Activated CD4-positive, alpha-beta T cell treated with anti-CD3 and anti-CD28 coated beads for 24 hours (primary cell): ENCODE measurements around the gene DSCAM.
"Not testable (repeated sequence)": the region's sequence is repeated elsewhere in the genome, so short reads cannot be mapped to it uniquely, and the experiment has no call there.

Experiments used
- DNase-seq, 2 donors: peaks; one replicate each; pipeline ENCODE4 v3.0.0-alpha.2; 2020; ENCODE audit warnings: low read depth in 2 of 2

Gene DSCAM

DNA sequence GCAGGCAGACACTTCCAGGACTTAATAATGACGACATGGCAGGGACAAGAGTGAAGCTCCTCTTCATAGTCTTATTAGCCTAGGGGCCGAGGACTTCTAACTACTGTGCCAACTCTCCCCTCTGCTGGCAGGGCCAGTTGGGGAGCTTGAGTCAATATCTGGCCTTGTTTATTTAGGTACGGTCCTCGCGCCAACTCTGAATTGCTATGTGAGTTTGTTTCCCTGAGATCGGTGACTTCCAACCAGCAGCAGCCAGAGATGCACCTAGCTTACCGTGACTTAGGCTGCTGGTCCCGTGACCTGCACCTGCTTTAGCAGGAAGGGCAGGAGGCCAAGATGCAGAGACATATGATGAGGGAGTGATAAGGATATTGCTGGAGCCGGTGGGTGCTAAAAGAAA is 528.6 kb downstream of the DSCAM start:
- DNase-seq, result no peak

DNA sequence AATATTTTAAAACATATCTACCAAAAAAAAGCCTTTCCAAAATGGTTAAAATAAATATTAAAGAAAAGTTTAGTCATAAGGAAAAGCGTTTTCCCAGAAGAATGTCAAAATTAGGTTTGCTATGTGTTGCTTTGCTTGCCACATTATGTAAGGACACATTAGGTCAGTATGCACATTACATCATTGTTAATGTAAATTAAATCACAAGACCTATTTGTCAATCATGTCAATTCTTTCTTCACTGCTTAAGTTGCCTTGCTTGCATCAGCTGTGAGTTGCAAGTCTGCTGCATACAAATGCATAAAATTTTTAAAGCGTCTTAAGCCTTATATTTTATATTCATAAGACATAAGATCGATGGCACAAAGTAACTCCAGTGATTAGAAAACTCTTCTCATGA is 530.9 kb downstream of the DSCAM start:
- no peak for DNase-seq

DNA sequence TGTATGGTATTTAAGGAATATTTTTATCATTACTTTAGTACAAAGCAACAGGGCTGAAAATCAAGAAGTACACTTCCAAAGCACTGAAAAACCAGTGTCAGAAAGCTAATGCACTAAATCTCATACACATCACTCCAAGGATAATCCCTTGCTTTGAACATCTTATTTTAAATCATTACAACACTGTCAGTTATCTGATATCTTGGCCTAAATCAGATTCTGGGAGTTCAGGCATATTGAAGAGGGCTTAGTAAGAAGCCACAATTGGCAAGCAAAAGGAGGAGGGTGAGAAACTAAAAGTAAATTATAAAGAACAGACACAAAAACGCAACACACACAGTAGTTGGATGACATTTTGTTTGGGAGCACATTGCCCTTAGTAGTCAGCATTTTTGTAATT is 531.3 kb downstream of the DSCAM start:
- no peak for DNase-seq

DNA sequence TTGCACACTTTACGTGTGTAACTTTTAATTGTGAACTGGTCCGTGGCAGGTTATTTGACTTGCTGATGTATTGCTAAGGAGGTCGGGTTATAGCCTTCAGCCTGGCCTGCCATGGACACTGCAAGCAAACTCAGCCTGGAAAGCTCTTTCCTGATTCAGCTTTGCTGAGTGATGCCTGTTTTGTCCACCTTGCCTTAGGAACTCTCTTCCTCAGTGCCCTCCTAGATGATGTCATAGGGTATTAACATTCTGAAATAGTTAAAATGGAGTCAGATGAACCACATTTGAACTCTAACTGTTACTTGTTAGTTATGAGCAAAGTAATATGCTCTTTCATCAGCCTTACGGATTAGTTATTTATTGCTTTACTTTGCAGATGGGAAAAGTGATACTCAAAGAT is 533.7 kb downstream of the DSCAM start:
- DNase-seq, result no peak

DNA sequence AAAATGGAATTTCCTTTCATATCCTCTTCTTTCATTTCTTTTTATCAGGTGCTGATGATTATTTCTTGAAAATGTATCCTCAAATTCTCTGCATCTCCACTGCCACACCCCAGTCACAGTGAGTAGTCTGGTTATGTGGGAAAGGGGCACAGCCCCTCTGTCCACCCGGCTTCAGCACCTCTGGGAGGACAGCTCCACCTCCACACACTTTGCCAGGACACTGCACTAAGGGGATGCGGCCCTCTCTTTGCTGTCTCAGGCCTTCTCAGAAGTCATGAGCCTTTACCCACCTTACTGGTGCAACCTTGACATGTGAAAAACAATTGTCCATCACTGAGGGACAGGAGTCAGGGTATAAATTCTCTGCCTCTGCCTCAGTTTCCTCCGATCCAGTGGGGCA is 546.7 kb downstream of the DSCAM start:
- no peak for DNase-seq

DNA sequence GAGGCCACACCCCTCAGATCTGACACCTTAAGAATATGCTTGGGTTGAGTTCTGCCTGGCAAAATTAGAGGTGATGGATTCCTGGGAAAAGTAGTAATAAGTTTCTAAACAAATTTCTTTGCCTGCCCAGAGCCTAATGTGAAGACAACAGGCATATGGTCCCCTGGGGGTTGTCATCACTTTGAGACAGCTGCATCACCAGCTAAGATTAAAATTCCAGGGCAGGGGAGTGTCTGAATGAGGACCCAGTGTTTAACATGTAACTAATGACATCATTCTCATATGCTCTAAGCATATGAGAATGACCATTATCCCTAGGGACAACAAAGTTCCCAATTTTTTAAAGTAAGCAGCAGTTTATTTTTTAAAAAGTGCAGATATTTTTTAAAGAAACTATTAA is 547.5 kb downstream of the DSCAM start:
- DNase-seq, result no peak

DNA sequence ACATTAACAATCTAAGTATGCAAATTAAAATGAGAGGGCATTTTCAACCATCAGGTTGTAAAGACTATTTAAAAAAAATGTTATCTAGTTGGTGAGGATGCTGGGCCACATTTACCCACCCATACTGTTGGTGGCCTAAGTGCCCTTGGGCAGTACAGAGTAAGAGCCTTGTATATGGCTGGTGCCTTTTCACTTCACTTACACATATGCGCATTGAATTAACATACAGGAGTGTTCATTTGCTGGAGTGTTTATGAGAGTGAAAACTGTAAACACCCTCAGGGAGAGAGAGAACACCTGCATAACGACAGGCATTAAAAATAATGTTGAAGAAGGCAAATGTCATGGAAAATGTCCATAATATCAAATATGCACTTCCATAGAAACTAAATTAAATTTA is 552.6 kb downstream of the DSCAM start:
- no peak for DNase-seq

DNA sequence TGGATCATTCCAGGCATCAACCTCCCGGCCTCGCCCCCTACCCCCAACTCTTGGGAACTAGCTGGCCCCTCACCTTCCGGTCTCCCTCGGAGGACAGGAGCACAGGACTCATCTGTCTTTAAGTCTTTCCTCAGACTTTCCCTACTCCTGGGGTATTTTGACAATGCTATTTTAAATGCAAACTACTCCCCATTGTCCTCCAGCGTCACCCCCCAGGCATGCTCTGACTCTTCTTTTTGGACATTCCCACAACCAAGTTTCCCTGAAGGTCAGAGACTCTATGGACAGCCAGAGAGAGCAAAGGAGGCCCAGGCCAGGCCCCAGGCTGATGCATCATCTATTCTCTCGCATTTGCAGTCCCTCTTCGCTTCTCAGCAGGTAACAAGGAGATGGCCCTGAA is 555.4 kb downstream of the DSCAM start:
- no peak for DNase-seq

DNA sequence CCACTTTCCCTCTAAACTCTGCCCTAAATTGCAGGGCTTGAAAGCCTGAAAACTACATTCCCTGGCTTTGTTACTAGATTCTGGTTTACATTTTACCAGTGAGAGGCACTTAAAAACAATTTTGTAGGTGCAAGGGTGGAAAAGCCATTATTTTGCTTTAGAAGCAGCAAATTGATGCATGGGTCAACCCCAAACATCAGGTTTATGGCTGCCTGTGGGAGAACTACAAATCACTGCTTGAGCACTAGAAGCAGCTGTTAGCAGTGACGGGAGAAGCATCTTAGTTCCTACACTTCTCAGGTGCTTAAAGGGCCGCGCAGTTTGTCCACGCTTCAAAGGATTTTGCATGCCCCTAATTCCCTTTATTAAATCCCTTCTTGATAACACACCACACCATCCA is 562.5 kb downstream of the DSCAM start:
- DNase-seq, result no peak

DNA sequence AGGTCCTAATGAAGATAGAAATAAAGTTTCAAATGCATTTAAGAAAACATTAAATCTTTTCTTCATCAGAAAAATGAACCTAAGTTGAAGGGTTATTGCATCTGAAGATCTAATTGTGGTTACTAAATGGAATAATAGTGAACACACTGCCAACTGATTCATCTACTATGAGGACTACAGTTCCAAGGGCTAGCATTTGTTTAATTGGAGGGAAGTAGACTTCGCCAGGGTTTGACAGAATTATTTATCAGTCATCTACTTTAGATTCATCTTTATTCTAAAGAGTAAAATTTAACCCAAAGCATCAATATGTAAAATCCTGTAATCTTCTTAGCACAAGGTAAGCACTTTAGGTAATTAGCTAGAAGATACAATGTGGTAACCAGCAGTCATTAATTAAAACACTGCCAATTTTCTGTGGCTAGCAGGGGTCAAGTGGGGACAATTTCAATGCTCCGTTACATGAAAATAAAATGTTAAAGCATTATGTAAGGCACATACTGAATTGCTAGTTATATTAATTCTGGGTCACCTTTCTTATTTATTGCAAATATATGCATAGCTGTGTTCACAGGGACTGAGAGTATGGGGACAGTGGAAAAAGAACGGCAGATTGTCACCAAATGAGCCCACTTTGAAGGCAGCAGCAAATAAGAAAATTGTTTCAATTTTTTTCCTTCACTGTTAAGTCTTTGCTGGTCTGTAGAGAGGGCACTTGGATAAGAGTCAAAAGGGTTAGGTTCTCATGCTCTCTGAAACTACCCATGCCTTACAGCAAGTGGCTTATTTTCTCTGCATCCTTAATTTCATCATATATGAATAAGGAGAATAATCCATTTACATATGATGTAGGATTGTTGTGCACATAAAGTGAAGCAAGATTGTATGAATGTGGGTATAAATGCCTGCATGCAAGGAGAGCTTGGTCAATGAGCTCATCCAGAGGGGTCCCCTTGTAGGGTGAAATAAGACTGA is 563.8 kb downstream of the DSCAM start:
- DNase-seq, result no peak

DNA sequence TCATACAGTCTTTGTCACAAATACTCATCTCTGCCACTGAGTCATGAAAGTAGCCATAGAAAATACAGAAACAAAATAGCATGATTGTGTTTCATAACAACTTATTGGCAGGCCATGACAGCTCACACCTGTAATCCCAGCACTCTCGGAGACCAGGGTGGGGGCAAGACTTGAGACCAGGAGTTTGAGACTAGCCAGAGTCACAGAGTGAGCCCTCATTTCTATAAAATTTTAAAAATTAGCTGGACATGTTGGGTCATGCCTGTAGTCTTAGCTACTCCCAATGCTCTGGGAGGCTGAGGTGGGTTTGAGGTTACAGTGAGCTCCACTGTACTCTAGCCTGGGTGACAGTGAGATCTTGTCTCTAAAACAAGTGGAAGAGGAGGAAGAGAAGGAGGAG is 568.6 kb downstream of the DSCAM start:
- no peak for DNase-seq

DNA sequence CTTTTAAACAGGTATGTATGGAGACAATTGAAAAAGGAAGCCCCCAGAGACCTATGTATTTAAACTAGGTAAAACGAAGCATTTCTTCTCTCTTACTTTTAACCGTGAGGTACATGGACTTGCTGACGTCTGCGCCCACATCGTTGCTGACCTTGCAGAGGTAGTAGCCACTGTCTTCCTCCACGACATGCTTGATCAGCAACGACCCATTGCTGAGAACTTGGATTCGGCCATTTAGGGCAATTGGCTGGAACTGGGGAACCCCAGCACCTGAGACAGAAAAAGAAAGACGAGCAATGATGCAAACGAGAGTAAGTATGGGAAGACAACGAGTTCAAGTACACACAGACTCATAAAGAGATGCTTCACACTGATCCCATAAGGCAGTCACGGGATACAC is 571.0 kb downstream of the DSCAM start:
- no peak for DNase-seq

DNA sequence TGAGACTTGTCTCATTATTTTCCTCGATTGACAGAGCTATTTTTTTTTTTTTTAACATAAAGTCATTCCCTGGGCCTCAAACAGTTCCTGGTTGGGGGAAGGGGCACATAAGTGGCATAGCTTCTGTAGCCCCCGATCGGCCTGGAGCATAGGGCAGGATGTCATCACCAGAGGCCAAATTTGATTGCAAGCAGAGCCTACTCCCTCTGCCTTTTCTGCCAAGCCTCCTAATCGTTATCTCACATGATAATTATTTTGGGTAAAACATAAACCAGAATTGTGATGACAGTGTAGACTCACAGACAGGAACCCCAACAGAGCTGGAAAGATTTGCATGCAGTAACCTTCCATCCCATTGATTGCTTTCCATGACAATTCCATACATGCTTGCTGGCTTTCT is 574.9 kb downstream of the DSCAM start:
- DNase-seq, result no peak

DNA sequence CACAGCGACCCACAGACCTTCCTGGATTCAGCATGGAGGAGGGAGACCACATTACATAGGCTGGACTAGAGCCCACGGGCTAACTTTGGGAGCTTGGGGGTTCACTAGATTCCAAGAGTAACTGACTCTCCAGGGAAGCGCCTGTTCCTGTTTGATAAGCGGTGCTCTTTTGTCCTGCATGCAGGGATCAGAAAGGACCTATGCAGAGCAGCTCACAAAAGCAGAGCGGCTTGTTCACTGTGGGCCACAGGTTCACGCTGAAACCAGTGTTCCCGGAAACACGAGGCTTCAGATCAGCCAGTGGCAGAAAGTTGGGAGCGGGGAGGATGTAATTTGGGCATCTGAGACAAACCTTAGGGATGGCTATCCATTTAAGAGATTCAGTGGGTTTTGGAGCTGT is 575.8 kb downstream of the DSCAM start:
- DNase-seq, result no peak

DNA sequence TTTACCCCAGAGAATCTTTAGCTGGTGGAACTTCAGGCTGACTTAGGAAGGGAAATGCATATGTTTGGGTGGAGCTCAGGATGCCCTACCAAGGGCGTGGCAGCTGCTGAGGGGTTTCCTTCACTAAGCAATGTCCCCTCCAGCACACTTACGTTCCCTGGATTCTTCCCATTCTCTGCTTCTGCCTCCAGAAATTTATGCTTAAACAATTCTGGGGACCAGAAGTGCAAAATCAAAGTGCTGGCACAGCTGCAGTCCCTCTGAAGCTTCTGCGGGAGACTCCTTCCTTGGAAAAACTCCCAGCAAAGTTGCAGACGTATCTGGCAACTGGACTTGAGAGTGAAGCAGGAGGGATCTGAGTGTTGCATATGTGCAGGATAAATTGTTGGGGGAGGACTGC is 576.9 kb downstream of the DSCAM start:
- no peak for DNase-seq

DNA sequence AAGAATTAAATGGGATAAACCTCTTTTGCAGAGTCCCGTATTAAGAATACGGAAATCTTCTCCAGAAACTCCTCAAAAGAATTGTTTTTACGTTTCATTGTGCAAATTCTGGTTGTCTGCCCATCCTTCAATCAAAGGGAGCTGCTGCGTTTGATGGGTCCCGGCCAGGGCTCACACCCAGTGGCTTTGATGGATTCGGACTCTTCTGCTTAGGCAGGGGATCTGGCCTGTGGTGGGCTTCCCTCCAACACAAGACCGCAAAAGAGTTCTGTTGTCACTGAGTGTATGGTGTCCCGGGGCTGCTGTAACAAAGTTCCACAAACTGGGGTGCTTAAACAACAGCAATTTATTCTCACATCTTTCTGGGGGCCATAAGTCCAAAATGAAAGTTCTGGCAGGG is 577.7 kb downstream of the DSCAM start:
- no peak for DNase-seq

DNA sequence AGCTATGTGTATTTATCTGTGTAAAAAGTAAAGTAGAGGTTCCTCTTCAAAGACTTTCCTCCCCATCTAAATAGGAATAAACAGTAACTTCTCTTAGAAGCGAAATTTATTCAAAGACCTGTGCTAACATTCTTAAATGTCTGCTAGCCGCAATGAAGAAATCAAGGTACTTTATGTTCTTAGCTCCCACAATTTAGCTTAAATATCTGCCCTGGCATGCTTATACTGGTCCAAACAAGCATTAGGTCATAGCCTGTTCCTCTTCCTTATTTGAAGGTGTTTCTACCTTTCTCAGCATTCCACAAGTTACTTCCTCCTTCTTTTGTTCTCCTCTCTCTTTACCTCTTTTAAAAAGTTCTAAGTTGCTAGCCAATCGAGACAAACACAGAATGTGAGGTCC is 588.5 kb downstream of the DSCAM start:
- not testable (repeated sequence) for DNase-seq

DNA sequence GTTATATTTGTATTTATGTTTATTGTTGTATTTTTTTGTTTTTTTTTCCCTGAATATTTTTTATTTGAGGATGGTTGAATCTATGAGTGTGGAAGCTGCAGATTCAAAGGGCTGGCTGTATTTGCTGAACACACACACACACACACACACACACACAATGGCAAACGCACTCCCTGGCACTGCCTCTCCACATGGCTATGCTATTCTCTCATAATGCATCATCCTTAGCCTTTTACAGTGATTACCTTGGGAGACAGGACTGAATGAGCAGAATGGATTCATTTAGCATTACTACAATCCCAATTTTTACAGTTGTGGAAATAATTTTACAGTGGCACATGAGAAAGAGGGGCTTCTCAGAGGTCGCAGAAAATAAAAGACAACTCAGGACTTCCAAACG is 589.6 kb downstream of the DSCAM start:
- no peak for DNase-seq

DNA sequence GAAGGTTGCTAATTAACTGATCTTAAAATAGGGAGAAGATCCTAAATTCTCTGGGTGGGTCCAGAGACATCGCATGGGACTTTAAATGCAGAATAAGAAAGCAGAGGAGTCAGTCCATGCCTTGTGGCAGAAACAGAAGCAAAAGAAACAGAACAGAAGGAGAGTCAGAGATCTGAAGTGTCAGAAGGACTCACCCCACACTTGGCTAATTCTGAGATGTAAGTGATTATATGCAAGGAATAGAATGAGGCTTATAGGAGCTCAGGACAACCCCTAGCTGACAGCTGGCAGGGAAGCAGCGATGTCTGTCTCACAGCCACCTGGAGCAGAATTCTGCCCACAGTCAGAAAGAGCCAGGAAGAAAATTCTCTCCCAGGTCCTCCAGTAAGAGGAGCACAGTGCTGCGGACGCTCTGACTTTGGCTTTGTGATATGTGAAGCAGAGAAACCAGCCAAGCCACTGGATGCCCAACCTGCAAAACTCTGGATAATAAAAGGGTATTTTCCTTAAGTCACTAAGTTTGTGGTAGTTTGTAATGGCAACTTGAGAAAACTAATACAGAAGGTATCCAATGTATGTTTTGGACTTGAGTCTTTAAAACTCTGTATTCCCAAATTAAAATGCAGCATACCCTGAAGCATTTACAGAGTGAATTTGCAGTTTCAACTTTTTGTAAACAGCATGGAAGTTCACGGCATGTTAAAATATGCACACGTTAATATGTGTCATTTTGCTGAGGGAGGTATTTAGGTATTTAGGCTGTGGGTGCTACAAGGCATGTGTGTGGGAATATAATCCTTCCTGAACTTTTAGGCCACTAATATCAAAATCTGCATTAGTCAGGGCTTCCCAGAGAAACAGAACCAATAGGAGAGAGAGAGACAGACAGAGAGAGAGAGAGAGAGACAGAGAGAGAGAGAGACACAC is 591.2 kb downstream of the DSCAM start:
- no peak for DNase-seq

DNA sequence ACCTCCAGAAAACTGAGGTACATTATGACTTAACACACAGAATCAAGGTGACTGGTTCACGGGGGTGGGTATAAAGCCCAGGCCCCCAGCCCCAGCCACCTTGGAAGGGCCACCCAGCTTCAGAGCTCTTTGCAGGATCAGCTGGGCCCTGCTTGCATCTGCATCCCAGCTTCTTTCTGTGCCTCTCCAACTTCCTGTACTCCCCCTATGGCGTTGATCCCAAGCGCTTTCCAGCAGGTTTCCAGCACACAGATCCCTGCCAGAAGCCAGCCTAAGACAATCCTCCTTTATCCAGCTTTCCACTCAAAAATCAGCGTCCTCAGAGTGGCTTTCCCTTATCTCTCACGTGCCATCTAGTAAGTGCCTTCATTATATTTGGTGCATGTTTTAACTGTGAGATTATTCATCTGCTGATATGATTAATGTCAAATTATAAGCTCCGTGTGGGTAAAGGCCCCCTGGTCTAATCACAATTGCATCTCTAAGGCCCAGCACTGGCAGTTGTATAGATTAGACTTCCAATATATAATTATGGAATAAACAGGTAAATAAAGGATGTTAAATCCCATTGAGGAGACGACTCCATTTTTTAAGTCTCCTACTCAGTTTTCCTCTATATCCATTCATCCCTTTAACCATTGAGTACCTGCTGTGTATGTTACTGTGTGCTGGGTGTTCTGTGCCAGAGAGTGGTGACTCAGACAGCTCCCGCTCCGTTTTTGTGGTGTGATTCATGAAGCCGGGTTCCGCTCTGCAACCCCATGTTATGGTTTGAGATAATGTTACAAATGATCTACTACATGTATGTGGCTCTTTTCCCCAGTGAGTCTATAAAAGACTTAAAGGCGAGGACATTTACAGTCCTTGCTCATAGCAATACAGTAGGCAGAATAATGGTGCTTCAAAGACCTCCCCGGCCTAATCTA is 592.2 kb downstream of the DSCAM start:
- DNase-seq, result no peak

DNA sequence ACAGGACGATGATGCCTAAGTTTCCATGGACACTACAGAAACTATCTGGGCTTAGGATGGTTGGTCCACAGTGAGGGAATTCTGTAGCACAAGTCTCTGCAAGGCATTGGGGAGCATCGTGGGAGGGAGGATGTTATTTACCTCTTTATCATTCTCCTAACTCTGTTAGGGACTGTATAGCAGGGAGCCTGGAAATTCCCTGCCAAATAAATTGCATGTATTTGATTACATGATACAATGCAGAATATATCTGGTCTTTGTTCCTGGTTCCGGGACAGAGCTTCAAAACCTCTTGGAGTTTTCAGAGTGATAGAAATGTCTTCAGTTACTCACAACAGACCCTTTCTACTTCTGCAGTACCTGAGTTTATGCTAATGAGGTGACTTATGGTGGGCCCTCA is 593.8 kb downstream of the DSCAM start:
- no peak for DNase-seq
